K562 (cell line): ENCODE data around the gene KLF13. TPM values are rescaled to one million over a fixed set of nuclear protein-coding genes. Genes with fewer than 3 reads are reported as not detected.

Experiments used
- ATAC-seq: fragments of 200-7000 bp; cut with Tn5 transposase; 3 replicates; pipeline ENCODE4 v1.9.1; 2020; ENCODE audit warnings: moderate library complexity
- BruUV-seq: library from RNA; stranded (reverse); fragments of 400-500 nt; replicated peaks from 2 replicates; lab custom pipeline; 2021; lab: Mats Ljungman, UMichigan
- CTCF ChIA-PET: fragments of 300-600 bp; formaldehyde crosslinking; extraction: SDS; loops from one replicate; lab custom pipeline; 2021; ENCODE audit warnings: low intra/inter-chr PET ratio; lab: Yijun Ruan, JAX
- POLR2A ChIA-PET: fragments of 300-600, 350-650 bp; sonication (Branson Sonifier 250); formaldehyde crosslinking; extraction: SDS; loops from one replicate; lab custom pipeline; 2021; ENCODE audit warnings: antibody characterized with exemption, inconsistent platforms; lab: Yijun Ruan, JAX
- DNase-seq, 4 experiments: peaks; one replicate each; pipeline versions ENCODE4 v3.0.0 to v3.0.0-alpha.2; 2011 to 2018; ENCODE audit warnings: low spot score in 3 of 4, mixed read lengths in 3 of 4; ENCODE audit errors: extremely low read depth in 1 of 4
- FAIRE-seq: peaks from 2 replicates; lab custom pipeline; 2011; peaks lifted over from hg19 to GRCh38; lab: Jason Lieb, UNC
- H2AFZ ChIP-seq: 2 replicates; pipeline ENCODE4 v1.6.0; 2011; ENCODE audit warnings: low read depth, low read length, control low read depth, inconsistent platforms
- H3K27ac ChIP-seq: fragments of 200-600 bp; 3 replicates; pipeline ENCODE4 v1.8.0; 2011; ENCODE audit warnings: low read depth, mild to moderate bottlenecking, control low read depth, inconsistent platforms, low read length, moderate library complexity, mixed read lengths; ENCODE audit errors: extremely low read depth
- H3K27me3 ChIP-seq, 2 experiments: fragments of 300-600 bp in 1 of 2; 2 replicates in 1 of 2; 3 replicates in 1 of 2; pipeline versions ENCODE4 v1.6.0 to v1.8.0; 2011; ENCODE audit warnings: inconsistent platforms in 2 of 2, low read length in 2 of 2, mild to moderate bottlenecking in 1 of 2, mixed read lengths in 1 of 2, moderate library complexity in 1 of 2; ENCODE audit not compliant: control insufficient read depth in 2 of 2, insufficient read depth in 2 of 2
- H3K36me3 ChIP-seq: fragments of 300-600 bp; 3 replicates; pipeline ENCODE4 v1.8.0; 2011; ENCODE audit warnings: mild to moderate bottlenecking, low read length, inconsistent platforms; ENCODE audit not compliant: control insufficient read depth, insufficient read depth
- H3K4me1 ChIP-seq, 2 experiments: fragments of 200-600 bp in 1 of 2; replicated peaks in 1 of 2; 2 replicates in 1 of 2; 3 replicates in 1 of 2; pipeline versions ENCODE4 v1.5.1 to v1.8.0; 2011; ENCODE audit warnings: inconsistent platforms in 2 of 2, low read length in 2 of 2, mild to moderate bottlenecking in 1 of 2, mixed read lengths in 1 of 2, moderate library complexity in 1 of 2; ENCODE audit not compliant: control insufficient read depth in 2 of 2, insufficient read depth in 2 of 2
- H3K4me2 ChIP-seq: 2 replicates; pipeline ENCODE4 v1.6.1; 2011; ENCODE audit warnings: low read length, control low read depth, inconsistent platforms, mixed read lengths; ENCODE audit not compliant: insufficient read depth
- H3K4me3 ChIP-seq: fragments of 200-600 bp; sonication (generic), shearing (Covaris generic); 2 replicates; pipeline ENCODE4 v1.5.1; 2016; ENCODE audit warnings: control low read depth, inconsistent platforms
- H3K79me2 ChIP-seq: fragments of 200-600 bp; 3 replicates; pipeline ENCODE4 v1.8.0; 2011; ENCODE audit warnings: low read length, inconsistent platforms; ENCODE audit not compliant: control insufficient read depth, insufficient read depth
- H3K9ac ChIP-seq, 2 experiments: 2 replicates each; pipeline versions ENCODE4 v1.6.0 to v1.6.1; 2011; ENCODE audit warnings: low read depth in 2 of 2, low read length in 2 of 2, control low read depth in 1 of 2, inconsistent platforms in 1 of 2, mild to moderate bottlenecking in 1 of 2, mixed read lengths in 1 of 2; ENCODE audit not compliant: insufficient read depth in 1 of 2
- H3K9me1 ChIP-seq: one replicate; pipeline ENCODE4 v1.6.0; 2011; ENCODE audit warnings: inconsistent platforms, mild to moderate bottlenecking, low read length, moderate library complexity; ENCODE audit not compliant: control insufficient read depth, insufficient read depth
- H3K9me3 ChIP-seq: replicated peaks from 2 replicates; pipeline ENCODE4 v1.5.1; 2011; ENCODE audit warnings: low read depth, low read length, inconsistent platforms; ENCODE audit not compliant: control insufficient read depth, insufficient read depth
- H4K20me1 ChIP-seq: replicated peaks from 2 replicates; pipeline ENCODE4 v1.6.1; 2011; ENCODE audit warnings: low read length, inconsistent platforms, mixed read lengths; ENCODE audit not compliant: control insufficient read depth, insufficient read depth
- GTF2E2 ChIP-seq: fragments of 200-800 bp; sonication (Bioruptor generic); IDR thresholded peaks from 2 replicates; pipeline ENCODE4 v1.6.1; 2016; ENCODE audit warnings: missing genetic modification characterization, missing compliant biosample characterization
- HMG20B ChIP-seq: fragments of 250-450 bp; sonication (Bioruptor Pico); IDR thresholded peaks from 2 replicates; pipeline ENCODE4 v1.5.0; 2021; ENCODE audit warnings: mild to moderate bottlenecking
- MCM5 ChIP-seq: fragments of 450-650 bp; IDR thresholded peaks from 2 replicates; pipeline ENCODE4 v1.6.1; 2016; ENCODE audit warnings: low read depth
- MITF ChIP-seq: IDR thresholded peaks from 2 replicates; pipeline ENCODE4 v1.6.1; 2014; ENCODE audit warnings: antibody characterized with exemption
- MXD1 ChIP-seq: fragments of 250-450 bp; sonication (Bioruptor Pico); IDR thresholded peaks from 2 replicates; pipeline ENCODE4 v1.8.0; 2021; ENCODE audit warnings: borderline replicate concordance, mild to moderate bottlenecking, moderate library complexity; ENCODE audit not compliant: poor library complexity, severe bottlenecking
- NELFE ChIP-seq: IDR thresholded peaks from 2 replicates; pipeline ENCODE4 v1.6.1; 2011; ENCODE audit warnings: mild to moderate bottlenecking; ENCODE audit not compliant: insufficient read depth, insufficient read length
- POU5F1 ChIP-seq: fragments of 150-350 bp; IDR thresholded peaks from 2 replicates; pipeline ENCODE4 v1.6.1; 2014; ENCODE audit warnings: borderline replicate concordance, low read length, low read depth, mild to moderate bottlenecking; ENCODE audit not compliant: partially characterized antibody
- TAF15 ChIP-seq: fragments of 200-400 bp; formaldehyde crosslinking; IDR thresholded peaks from 2 replicates; pipeline ENCODE4 v1.6.1; 2017; ENCODE audit warnings: mild to moderate bottlenecking, low read depth, low read length, moderate library complexity
- TCF7L2 ChIP-seq: fragments of 150-350 bp; IDR thresholded peaks from 2 replicates; pipeline ENCODE4 v1.6.1; 2016; ENCODE audit warnings: low read depth, mild to moderate bottlenecking, low read length, moderate library complexity
- ZKSCAN3 ChIP-seq: fragments of 250-450 bp; sonication (Bioruptor Pico); IDR thresholded peaks from 2 replicates; pipeline ENCODE4 v1.4.0; 2020
- ZNF584 ChIP-seq: fragments of 200-800 bp; sonication (Bioruptor generic); IDR thresholded peaks from 2 replicates; pipeline ENCODE4 v1.6.1; 2016; ENCODE audit warnings: low read depth, mild to moderate bottlenecking, missing genetic modification characterization, missing compliant biosample characterization
- ZNF699 ChIP-seq: fragments of 250-450 bp; sonication (Bioruptor Pico); IDR thresholded peaks from 2 replicates; pipeline ENCODE4 v1.8.0; 2021; ENCODE audit warnings: mild to moderate bottlenecking, moderate library complexity; ENCODE audit not compliant: insufficient replicate concordance
- WGBS: fragments of 100-300 bp; shearing (Covaris generic); methylation state at CpG from one replicate; pipeline ENCODE4 v1.1.6; 2016; ENCODE audit warnings: low coverage, mixed read lengths; ENCODE audit not compliant: insufficient coverage; ENCODE audit errors: missing lambda C conversion rate; 5-methylcytosine and 5-hydroxymethylcytosine counted together
- in situ Hi-C: fragments of 300-500 bp; cut with MboI; formaldehyde crosslinking; loops from 4 replicates; pipeline ENCODE4 v1.15.0; 2018; ENCODE audit warnings: inconsistent platforms, mixed read lengths
- intact Hi-C: fragments of 100-400 bp; cut with micrococcal nuclease; formaldehyde crosslinking; loops from 2 replicates; pipeline ENCODE4 v1.14.2; 2022
- polyA plus RNA-seq, 8 experiments: library from polyadenylated mRNA; depleted of rRNA in 4 of 8; stranded (reverse) in 5 of 8; unstranded in 3 of 8; fragments of >200 nt; fragmentation: Nextera tagmentation in 2 of 8; fragmentation: Illumina TruSeq in 1 of 8; extraction: Ambion mirVana in 2 of 8; extraction: Trizol in 1 of 8; gene quantifications; 2 replicates each; pipeline versions ENCODE4 v1.2.1 to v1.2.3, GENCODE V29; 2011 to 2014; ENCODE audit warnings: inconsistent platforms in 1 of 8, missing spikeins in 1 of 8
- total RNA-seq, 7 experiments: library from RNA; depleted of rRNA in 6 of 7; stranded (reverse); fragments of >200 nt in 6 of 7; fragmentation: Illumina TruSeq in 2 of 7; extraction: Trizol in 2 of 7; gene quantifications; 2 replicates each; pipeline versions ENCODE4 v1.2.1 to v1.2.3, GENCODE V29; 2011 to 2021; ENCODE audit warnings: low replicate concordance in 1 of 7

KLF13 gene
- total and polyA plus RNA-seq, 9 of the 15 experiments (the other 6 are each of a cell fraction or from before 2014, with no cell fraction given), result 1.8 to 10.5 (median 4.8) TPM

DNA sequence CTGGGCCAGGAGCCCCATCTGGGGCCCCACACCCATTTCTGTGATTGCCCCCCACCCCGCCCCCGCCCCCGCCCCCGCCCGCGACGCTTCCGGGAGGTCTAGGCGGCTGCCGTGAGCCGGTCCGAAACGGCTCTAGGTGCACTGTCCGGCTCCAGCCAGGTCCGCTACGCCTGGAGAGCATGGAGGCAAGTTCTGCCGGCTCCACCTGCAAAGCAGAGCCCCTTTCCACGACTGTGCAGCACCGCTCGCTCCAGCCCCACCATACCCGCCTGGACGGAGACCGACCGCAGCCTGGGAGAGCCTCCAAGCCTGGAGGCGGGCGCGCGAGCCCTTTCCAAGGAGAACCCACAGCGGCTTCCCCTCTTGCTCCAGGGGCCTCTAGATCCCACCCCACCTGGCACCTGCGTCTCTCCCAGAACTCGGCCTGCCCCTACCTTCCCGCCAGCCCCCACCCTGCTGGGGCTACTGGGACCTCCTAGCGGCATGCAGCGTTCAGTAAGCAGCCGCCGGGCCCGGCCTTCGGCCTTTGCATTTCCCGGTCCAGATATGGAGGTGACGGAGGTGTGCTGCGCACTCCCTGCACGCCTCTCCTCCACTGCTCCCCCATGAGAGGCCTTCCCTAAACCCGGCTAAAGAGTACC lies 66.2 kb downstream of the KLF13 start:
- DNase-seq, result peak in 1 of 4 experiments; percentile 2
- Histone ChIP-seq H3K79me2 (no peaks in the 10 kb centered on the region), H3K9ac (no peak overlapping the region), H3K4me1 (peaks cover 0 to 32% of the 10 kb centered on the region in 2 experiments; a peak in 3 of 5 replicates), H3K9me3 (no peaks in the 10 kb centered on the region), H3K27ac (no peak overlapping the region), H3K4me3 (no peak overlapping the region), H3K9me1 (no peaks in the 10 kb centered on the region), H3K36me3 (no peaks in the 10 kb centered on the region), H3K4me2 (no peak overlapping the region), H4K20me1 (no peaks in the 10 kb centered on the region), H2AFZ (no peak overlapping the region), H3K27me3 (peaks cover 6 to 8% of the 10 kb centered on the region in 2 experiments; a peak in 4 of 5 replicates)
- POLR2A ChIA-PET, result interaction anchor here (0.6 kb wide), 1 partner anchor 27 kb away, joined by 3 read pairs; no protein-coding TSS in a partner anchor
- TF ChIP-seq HMG20B (CRISPR knock-in tag) (no peak), GTF2E2 (tag) (no peak), MCM5 (no peak), NELFE (no peak), POU5F1 (no peak), TAF15 (no peak), MITF (no peak), MXD1 (CRISPR knock-in tag) (no peak), ZNF699 (CRISPR knock-in tag) (no peak), ZKSCAN3 (no peak), TCF7L2 (no peak), ZNF584 (CRISPR knock-in tag) (no peak)
- ATAC-seq, result peak; percentile 10; the same call in 2 of the 3 replicates
- CTCF ChIA-PET, result no interaction called here
- FAIRE-seq, result no peak
- intact Hi-C loops, result no loop called here
- 44% methylated on average over 19 of the region's 43 CpGs for WGBS
- no TSS peak for BruUV-seq
- in situ Hi-C loops, result no loop called here
